Left ventricle myocardium inferior (tissue), 1 donor: ENCODE data around the gene CCDC82. TPM values are rescaled to one million over a fixed set of nuclear protein-coding genes. Genes with fewer than 3 reads are reported as not detected.

Experiments used
- DNase-seq: peaks from one replicate; pipeline ENCODE4 v3.0.0-alpha.2; 2020
- H3K27ac ChIP-seq: fragments of 200-600 bp; replicated peaks from 2 replicates; pipeline ENCODE4 v1.8.0; 2021
- H3K27me3 ChIP-seq: fragments of 200-600 bp; 2 replicates; pipeline ENCODE4 v1.8.0; 2021; ENCODE audit warnings: low read depth
- H3K36me3 ChIP-seq: fragments of 200-600 bp; 2 replicates; pipeline ENCODE4 v1.8.0; 2021
- H3K4me1 ChIP-seq: fragments of 200-600 bp; 2 replicates; pipeline ENCODE4 v1.8.0; 2021
- H3K4me3 ChIP-seq: fragments of 200-600 bp; 2 replicates; pipeline ENCODE4 v1.8.0; 2021; ENCODE audit warnings: mild to moderate bottlenecking, moderate library complexity
- H3K9me3 ChIP-seq: fragments of 200-600 bp; replicated peaks from 2 replicates; pipeline ENCODE4 v1.8.0; 2021
- intact Hi-C: fragments of 100-400 bp; cut with micrococcal nuclease; formaldehyde crosslinking; loops from one replicate; pipeline ENCODE4 v1.11.0; 2022
- total RNA-seq: library from RNA; stranded (reverse); fragmentation: NEBNext Ultra II Directional; extraction: Animal tissue kit (Norgen Biotek cat#: 25700); gene quantifications from one replicate; pipeline ENCODE4 v1.2.1, GENCODE V29; 2021
- TF ChIP-seq, protein P1 (sequence below): fragments of 200-600 bp; IDR thresholded peaks from 2 replicates; pipeline ENCODE4 v1.8.0; 2021; ENCODE audit warnings: antibody characterized with exemption, mild to moderate bottlenecking, borderline replicate concordance
- donor health status: DM: no; HTN: yes; CAD: no; lungs with severe emphysema.

Gene CCDC82
- total RNA-seq, 1 donor from 2014 or later = 15.9 TPM

DNA sequence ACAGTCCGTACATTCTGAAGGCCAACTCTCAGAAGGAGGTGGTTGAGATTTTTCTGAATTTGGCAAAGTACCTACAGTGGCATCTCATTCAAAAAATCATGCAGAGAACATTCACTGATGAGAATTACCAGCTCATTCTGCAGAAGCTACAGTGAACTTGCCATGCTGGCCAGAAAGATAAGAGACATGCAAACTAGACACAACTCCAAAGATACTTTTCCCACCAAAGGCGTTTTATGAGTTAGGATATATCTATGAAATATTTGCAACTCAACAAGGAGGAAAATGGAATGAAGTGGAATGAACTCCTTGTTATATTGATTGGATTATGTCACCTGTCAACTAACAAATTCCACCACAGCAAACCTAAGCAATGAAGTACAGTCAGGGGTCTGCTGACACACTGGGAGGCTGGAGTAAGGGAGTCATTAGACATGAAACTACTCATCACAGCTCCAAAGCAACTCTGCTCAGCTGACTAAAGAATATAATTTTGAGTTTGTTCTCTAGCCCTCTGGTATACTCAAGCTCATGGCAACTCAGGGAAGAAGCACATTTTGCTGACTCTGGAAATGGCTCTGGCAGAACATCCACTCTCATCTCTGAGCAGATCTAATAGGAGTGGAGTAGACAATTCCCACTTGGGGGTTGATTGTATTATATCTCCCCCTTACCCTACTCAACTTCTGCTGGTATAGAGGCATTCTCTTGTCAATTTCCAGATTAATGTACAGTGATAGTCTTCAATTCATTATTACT lies 69.6 kb downstream of the CCDC82 start:
- TF ChIP-seq, protein P1, sequence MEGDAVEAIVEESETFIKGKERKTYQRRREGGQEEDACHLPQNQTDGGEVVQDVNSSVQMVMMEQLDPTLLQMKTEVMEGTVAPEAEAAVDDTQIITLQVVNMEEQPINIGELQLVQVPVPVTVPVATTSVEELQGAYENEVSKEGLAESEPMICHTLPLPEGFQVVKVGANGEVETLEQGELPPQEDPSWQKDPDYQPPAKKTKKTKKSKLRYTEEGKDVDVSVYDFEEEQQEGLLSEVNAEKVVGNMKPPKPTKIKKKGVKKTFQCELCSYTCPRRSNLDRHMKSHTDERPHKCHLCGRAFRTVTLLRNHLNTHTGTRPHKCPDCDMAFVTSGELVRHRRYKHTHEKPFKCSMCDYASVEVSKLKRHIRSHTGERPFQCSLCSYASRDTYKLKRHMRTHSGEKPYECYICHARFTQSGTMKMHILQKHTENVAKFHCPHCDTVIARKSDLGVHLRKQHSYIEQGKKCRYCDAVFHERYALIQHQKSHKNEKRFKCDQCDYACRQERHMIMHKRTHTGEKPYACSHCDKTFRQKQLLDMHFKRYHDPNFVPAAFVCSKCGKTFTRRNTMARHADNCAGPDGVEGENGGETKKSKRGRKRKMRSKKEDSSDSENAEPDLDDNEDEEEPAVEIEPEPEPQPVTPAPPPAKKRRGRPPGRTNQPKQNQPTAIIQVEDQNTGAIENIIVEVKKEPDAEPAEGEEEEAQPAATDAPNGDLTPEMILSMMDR = no peak
- no peaks in the 10 kb centered on the region for H3K9me3 ChIP-seq
- H3K36me3 ChIP-seq = no peaks in the 10 kb centered on the region
- H3K4me1 ChIP-seq = peaks cover 65% of the 10 kb centered on the region
- no peaks in the 10 kb centered on the region for H3K27me3 ChIP-seq
- no peak for DNase-seq
- intact Hi-C loops = no loop called here
- no peak overlapping the region for H3K27ac ChIP-seq
- no peak overlapping the region for H3K4me3 ChIP-seq

DNA sequence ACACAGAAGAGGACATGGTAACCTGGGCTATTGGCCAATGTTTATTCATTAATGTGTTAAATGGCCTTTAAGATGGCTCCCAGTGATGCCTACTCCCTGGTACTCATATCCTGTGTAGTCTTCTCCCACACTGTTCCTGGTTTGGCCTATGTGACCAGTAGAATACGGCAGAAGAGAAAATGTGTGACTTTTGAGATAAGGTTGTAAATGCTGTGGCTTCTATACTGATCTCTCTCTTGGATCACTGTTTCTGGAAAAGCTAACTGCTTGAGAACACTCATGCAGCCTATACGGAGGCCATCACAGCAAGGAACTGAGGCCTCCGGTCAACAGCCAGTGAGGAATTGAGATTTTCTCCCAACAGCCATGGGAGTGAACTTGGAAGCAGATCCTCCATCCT lies 70.9 kb downstream of the CCDC82 start:
- TF ChIP-seq, protein P1 = no peak
- no peak for DNase-seq
- Histone ChIP-seq H3K9me3 (no peaks in the 10 kb centered on the region), H3K27me3 (no peaks in the 10 kb centered on the region), H3K36me3 (no peaks in the 10 kb centered on the region), H3K27ac (no peak overlapping the region), H3K4me3 (no peak overlapping the region), H3K4me1 (peaks cover 67% of the 10 kb centered on the region)
- intact Hi-C loops = no loop called here

DNA sequence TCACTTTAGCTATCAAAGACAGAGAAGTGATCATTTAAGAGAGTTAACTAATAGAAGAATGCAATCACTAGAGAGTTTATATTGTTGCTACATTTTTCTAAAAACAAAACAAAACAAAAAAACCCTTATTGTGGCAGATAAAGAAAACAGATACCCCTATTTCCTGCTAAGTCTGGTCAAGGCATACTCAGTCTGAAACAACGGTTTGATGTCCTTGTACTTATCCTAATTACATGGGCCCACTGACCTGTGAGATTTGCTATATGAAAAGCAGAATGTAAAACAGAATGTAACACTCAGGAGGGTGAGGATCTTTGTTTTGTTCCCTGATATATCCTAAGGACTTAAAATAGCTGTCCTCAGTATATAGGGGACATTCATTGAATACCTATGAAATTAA lies 71.3 kb downstream of the CCDC82 start:
- peaks cover 72% of the 10 kb centered on the region for H3K4me1 ChIP-seq
- intact Hi-C loops = no loop called here
- DNase-seq = no peak
- TF ChIP-seq, protein P1 = no peak
- H3K4me3 ChIP-seq = no peak overlapping the region
- H3K27ac ChIP-seq = no peak overlapping the region
- no peaks in the 10 kb centered on the region for H3K9me3 ChIP-seq
- no peaks in the 10 kb centered on the region for H3K27me3 ChIP-seq
- no peaks in the 10 kb centered on the region for H3K36me3 ChIP-seq

DNA sequence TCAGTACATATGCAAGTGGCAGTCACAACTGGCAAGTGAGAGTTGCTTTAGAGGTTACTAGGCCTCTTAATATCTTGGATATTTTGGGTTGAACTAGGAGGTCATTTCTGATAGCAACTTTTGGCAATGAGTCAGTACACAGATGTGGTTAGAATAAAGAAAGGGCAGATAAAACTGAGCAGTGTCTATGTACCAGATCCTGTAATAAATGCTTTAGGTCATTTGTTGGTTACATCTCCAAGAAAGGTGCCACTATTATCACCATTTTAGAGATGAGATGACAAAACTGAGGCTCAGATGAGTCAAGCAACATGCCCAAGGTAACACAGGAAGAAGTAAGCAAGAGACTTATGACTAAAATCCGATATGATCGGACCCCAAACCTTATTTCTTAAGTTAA lies 71.7 kb downstream of the CCDC82 start:
- Histone ChIP-seq H3K4me3 (no peak overlapping the region), H3K9me3 (no peaks in the 10 kb centered on the region), H3K4me1 (peaks cover 76% of the 10 kb centered on the region), H3K36me3 (no peaks in the 10 kb centered on the region), H3K27ac (peak overlapping the region; percentile 14), H3K27me3 (no peaks in the 10 kb centered on the region)
- no peak for DNase-seq
- intact Hi-C loops = no loop called here
- TF ChIP-seq, protein P1 = no peak

DNA sequence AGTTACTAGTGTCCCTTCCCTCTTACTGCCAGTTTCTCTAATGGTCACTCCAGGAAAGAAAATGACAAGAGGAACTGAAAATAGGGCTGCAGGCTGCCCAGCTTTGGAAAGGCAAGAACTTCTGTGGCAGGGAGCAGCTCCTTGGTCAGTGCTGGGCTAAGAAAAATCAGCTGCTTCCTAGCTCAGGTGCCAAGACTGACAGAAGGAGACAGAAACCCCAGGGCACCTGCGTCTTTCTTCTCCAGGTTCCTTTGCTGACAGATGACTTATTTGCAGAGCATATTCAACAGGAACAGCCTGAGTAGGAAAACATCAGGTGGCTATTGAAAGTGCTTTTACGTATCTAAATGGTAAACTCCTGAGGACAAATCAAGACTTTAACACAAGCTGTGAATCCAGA lies 72.1 kb downstream of the CCDC82 start:
- no peaks in the 10 kb centered on the region for H3K36me3 ChIP-seq
- H3K4me3 ChIP-seq = no peak overlapping the region
- intact Hi-C loops = no loop called here
- TF ChIP-seq, protein P1 = no peak
- peak overlapping the region; percentile 14 for H3K27ac ChIP-seq
- H3K4me1 ChIP-seq = peaks cover 77% of the 10 kb centered on the region
- DNase-seq = no peak
- H3K27me3 ChIP-seq = no peaks in the 10 kb centered on the region
- no peaks in the 10 kb centered on the region for H3K9me3 ChIP-seq
